HG03565 (cell line): Measurements from ENCODE around the gene GRIN2D.

Source experiments
- ATAC-seq: cut with Tn5 transposase; IDR thresholded peaks from one replicate; pipeline ENCODE4 v1.9.1; 2021; ENCODE audit warnings: mild to moderate bottlenecking, moderate library complexity; ENCODE audit not compliant: unreplicated experiment

The GRIN2D gene

GRCh38 chr19:48397263-48398101 lies 4.0 kb downstream of the GRIN2D start:
- ATAC-seq, result no peak

- ATAC-seq, result no peak
Observed at GRCh38 chr19:48398102-48398374, 4.6 kb downstream of the GRIN2D start.

- ATAC-seq, result peak; percentile 50
Observed at GRCh38 chr19:48398375-48399235, 5.1 kb downstream of the GRIN2D start.

DNA sequence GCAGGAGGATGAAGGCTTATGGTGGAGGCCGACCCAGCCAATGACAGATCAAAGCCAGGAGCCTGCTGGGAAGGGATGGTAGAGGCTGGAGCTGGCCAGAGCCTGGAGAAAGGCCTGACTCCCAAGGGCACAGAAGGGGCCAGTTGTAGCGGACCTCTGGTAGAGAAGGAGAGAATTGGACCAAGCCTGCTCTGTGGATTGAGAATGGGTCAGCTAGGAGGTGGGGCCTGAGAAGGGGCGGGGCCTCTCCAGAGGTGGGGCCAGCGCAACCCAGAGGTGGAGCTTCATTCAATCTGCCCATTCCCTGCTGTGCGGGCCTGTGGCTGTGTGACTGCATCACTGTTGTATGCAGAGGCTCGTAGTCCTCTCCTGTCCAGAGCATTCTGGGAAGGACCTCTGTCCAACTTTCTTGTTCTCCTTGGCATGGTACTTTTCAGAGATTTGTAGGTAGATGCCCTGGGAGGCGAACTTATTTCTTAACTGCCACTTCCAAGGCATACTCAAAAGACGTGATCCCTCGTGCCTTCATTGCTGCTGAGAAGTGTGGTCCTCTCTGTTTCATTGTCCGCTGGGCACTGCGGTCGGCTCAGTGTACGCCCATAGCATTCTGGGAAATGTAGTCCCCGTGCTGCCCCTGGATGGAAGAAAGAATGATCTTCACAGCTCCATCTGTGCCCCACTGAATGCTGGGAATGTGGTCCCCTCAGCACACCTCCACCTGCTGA lies 6.7 kb downstream of the GRIN2D start:
- no peak for ATAC-seq

- no peak for ATAC-seq
Observed at GRCh38 chr19:48401287-48401686, 7.8 kb downstream of the GRIN2D start.

DNA sequence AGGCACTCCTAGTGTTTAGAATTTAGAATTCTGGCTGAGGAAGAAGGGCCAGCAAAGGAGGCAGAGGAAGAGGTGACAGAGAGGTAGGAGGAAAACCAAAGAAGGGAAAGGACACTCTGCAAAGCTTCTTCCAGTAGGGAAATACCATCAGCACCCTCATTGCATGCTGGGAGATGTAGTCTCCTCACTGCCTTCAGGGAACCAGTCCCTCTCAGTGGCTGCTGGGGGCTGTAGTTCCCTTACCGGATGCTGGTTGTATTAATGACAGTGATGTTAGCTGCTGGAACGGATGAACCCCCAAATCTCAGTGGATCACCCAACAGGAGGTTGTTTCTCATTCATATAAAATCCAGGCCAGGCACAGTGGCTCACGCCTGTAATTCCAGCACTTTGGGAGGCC lies 10.1 kb downstream of the GRIN2D start:
- no peak for ATAC-seq

DNA sequence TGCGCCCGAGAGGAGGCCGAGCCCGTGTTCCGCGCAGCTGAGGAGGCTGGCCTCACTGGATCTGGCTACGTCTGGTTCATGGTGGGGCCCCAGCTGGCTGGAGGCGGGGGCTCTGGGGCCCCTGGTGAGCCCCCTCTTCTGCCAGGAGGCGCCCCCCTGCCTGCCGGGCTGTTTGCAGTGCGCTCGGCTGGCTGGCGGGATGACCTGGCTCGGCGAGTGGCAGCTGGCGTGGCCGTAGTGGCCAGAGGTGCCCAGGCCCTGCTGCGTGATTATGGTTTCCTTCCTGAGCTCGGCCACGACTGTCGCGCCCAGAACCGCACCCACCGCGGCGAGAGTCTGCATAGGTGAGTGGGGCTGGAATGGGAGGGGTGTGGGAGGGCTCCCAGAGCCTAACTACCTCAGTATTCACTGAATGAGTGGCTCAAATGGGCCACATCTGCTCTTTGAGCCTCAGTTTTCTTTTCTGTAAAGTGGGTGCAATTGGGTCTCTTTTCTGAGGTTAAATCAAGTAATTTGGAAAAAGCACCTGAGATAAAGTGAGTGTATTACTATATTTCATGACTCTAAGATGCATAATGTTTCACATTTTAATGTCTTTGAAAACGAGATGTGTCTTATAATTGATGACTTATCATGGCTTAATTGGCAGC lies 11.7 kb downstream of the GRIN2D start:
- ATAC-seq, result no peak

DNA sequence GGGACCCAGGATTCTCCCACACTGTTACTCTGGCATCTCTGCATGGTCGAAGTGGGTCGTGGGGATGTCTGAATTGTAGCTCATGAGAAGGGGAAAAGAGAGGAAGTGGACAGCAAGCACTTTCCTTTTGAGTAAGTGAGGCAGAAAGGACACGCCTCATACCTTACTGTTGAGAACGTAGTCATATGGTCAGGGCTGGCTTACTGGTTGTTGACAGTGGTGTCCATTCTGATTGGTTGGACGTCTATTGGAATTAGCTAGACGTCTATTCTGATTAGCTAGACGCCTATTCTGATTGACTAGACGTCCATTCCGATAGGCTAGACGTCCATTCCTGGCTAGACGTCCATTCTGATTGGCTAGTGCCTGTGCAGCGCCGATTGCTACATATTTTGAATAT lies 12.4 kb downstream of the GRIN2D start:
- ATAC-seq, result no peak

- no peak for ATAC-seq
Observed at GRCh38 chr19:48413879-48414587, 20.6 kb downstream of the GRIN2D start.

DNA sequence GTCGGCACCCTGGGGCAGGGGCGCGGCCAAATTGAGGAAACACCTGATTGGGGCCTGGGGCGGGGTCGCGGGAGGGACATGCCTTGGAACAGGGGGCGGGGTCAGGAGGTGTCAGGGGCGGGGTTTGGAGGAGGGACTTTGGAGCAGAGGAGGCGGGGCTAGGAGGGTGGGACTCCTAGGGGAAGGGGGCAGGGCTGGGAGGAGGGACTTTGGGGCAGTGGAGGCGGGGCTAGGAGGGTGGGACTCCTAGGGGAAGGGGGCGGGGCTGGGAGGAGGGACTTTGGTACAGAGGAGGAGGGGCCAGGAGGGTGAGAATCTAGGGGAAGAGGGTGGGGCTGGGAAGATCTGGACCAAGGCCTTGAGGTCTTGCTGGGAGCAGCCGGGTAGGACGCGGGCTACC lies 21.9 kb downstream of the GRIN2D start:
- ATAC-seq, result no peak

DNA sequence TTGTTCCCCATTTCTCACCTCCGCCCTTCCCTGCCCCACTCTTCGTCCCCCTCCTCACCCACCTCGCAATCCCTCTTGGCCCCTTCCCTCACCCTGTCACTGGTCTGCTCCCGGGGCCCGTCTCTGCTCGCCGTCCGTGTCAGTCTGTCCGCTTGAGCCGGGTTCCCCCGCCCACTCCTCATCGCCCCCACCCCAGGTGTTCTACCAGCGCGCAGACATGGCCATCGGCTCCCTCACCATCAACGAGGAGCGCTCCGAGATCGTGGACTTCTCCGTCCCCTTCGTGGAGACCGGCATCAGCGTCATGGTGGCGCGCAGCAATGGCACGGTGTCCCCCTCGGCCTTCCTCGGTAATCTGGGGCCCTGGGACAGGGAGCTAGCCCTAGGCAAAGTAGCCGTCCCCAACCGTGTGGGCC lies 22.3 kb downstream of the GRIN2D start:
- no peak for ATAC-seq

GRCh38 chr19:48417421-48417820 lies 24.0 kb downstream of the GRIN2D start:
- ATAC-seq, result no peak

GRCh38 chr19:48418317-48419064 lies 25.0 kb downstream of the GRIN2D start:
- no peak for ATAC-seq

GRCh38 chr19:48419158-48419920 lies 25.9 kb downstream of the GRIN2D start:
- ATAC-seq, result no peak

- no peak for ATAC-seq
Observed at GRCh38 chr19:48421548-48421947, 28.1 kb downstream of the GRIN2D start.

- ATAC-seq, result no peak
Observed at GRCh38 chr19:48424694-48425219, 31.3 kb downstream of the GRIN2D start.

GRCh38 chr19:48428670-48429069 lies 35.2 kb downstream of the GRIN2D start:
- ATAC-seq, result no peak

- no peak for ATAC-seq
Observed at GRCh38 chr19:48433337-48433736, 39.9 kb downstream of the GRIN2D start.

DNA sequence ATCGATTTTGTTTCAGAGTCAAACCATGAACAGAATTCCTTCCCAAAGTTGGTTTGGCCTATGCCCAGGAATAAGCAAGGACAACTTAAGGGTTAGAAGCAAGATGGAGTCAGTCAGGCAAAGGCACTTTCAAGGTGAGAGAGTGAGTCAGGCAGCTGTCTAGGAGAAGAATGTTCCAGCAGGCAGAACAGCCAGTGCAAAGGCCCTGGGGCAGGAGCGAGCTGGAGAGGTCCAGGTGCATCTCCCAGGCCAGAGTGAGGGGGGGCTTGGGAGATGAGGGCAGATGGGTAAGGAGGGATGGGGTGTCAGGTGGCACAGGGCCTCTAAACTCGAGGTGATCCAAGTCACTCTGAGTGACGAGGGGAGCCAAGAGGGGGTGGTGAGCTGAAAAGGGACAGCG lies 43.1 kb downstream of the GRIN2D start:
- no peak for ATAC-seq
